ENCODE results near the gene GIGYF2. TPM values are rescaled to one million over a fixed set of nuclear protein-coding genes. Genes with fewer than 3 reads are reported as not detected.

The GIGYF2 gene
- total RNA-seq, 1 experiment from 2014 or later = 40.4 TPM

GRCh38 chr2:232882085-232882484, 185.0 kb downstream of the GIGYF2 start:
- intact Hi-C loops (cut with micrococcal nuclease; ENCODE audit: unreplicated experiment) = no loop called here
- no peaks in the 10 kb centered on the region for H3K27me3 Mint-ChIP-seq (ENCODE audit: insufficient read depth, unreplicated experiment)
- no peak overlapping the region for H3K4me3 ChIP-seq (ENCODE audit: low read depth, low read length)
- H3K27me3 ChIP-seq (replicated peaks; ENCODE audit: control insufficient read depth, insufficient read depth, low read length) = no peaks in the 10 kb centered on the region
- H3K9me3 Mint-ChIP-seq (ENCODE audit: unreplicated experiment) = no peaks in the 10 kb centered on the region
- no peak overlapping the region for H3K27ac Mint-ChIP-seq (ENCODE audit: unreplicated experiment)
- H3K36me3 ChIP-seq (ENCODE audit: control insufficient read depth, insufficient read depth, low read length) = no peaks in the 10 kb centered on the region; the same call in 1 of the 2 replicates
- no peaks in the 10 kb centered on the region for H3K9me3 ChIP-seq
- no peak for DNase-seq
- BruUV-seq (replicated peaks) = no TSS peak
- CTCF ChIA-PET = no interaction called here
- no peaks in the 10 kb centered on the region for H3K4me1 ChIP-seq
- no peaks in the 10 kb centered on the region for H3K4me1 Mint-ChIP-seq (ENCODE audit: low read depth, unreplicated experiment)
- no peak overlapping the region for H3K4me3 Mint-ChIP-seq (ENCODE audit: unreplicated experiment)
- H3K36me3 Mint-ChIP-seq (ENCODE audit: insufficient read depth, unreplicated experiment) = no peaks in the 10 kb centered on the region
- no peak for TF ChIP-seq CTCF (IDR thresholded peaks at IDR 0.05; ENCODE audit: insufficient read depth in 1 of 2, low read depth in 1 of 2, low read length in 1 of 2, severe bottlenecking in 1 of 2, unreplicated experiment in 1 of 2)
- POLR2A ChIA-PET = no interaction called here

- Mint-ChIP-seq H3K36me3 (ENCODE audit: insufficient read depth, unreplicated experiment) (no peaks in the 10 kb centered on the region), H3K27me3 (ENCODE audit: insufficient read depth, unreplicated experiment) (no peaks in the 10 kb centered on the region), H3K27ac (ENCODE audit: unreplicated experiment) (no peak overlapping the region), H3K4me1 (ENCODE audit: low read depth, unreplicated experiment) (no peaks in the 10 kb centered on the region), H3K4me3 (ENCODE audit: unreplicated experiment) (no peak overlapping the region), H3K9me3 (ENCODE audit: unreplicated experiment) (no peaks in the 10 kb centered on the region)
- no peak overlapping the region for H3K4me3 ChIP-seq (ENCODE audit: low read depth, low read length)
- CTCF ChIA-PET = no interaction called here
- no peak for DNase-seq
- no peaks in the 10 kb centered on the region for H3K4me1 ChIP-seq
- intact Hi-C loops (cut with micrococcal nuclease; ENCODE audit: unreplicated experiment) = no loop called here
- no peaks in the 10 kb centered on the region for H3K9me3 ChIP-seq
- POLR2A ChIA-PET = no interaction called here
- H3K36me3 ChIP-seq (ENCODE audit: control insufficient read depth, insufficient read depth, low read length) = no peaks in the 10 kb centered on the region; the same call in 1 of the 2 replicates
- TF ChIP-seq CTCF (IDR thresholded peaks at IDR 0.05; ENCODE audit: insufficient read depth in 1 of 2, low read depth in 1 of 2, low read length in 1 of 2, severe bottlenecking in 1 of 2, unreplicated experiment in 1 of 2) = no peak
- no peaks in the 10 kb centered on the region for H3K27me3 ChIP-seq (replicated peaks; ENCODE audit: control insufficient read depth, insufficient read depth, low read length)
- BruUV-seq (replicated peaks) = no TSS peak
Observed at GRCh38 chr2:232882505-232883115, 185.5 kb downstream of the GIGYF2 start.

GRCh38 chr2:232883116-232883721, 186.1 kb downstream of the GIGYF2 start:
- Histone ChIP-seq H3K27me3 (replicated peaks; ENCODE audit: control insufficient read depth, insufficient read depth, low read length) (no peaks in the 10 kb centered on the region), H3K4me1 (no peaks in the 10 kb centered on the region), H3K36me3 (ENCODE audit: control insufficient read depth, insufficient read depth, low read length) (no peaks in the 10 kb centered on the region; the same call in 1 of the 2 replicates), H3K9me3 (no peaks in the 10 kb centered on the region), H3K4me3 (ENCODE audit: low read depth, low read length) (no peak overlapping the region)
- no peak overlapping the region for H3K4me3 Mint-ChIP-seq (ENCODE audit: unreplicated experiment)
- intact Hi-C loops (cut with micrococcal nuclease; ENCODE audit: unreplicated experiment) = no loop called here
- no peak overlapping the region for H3K27ac Mint-ChIP-seq (ENCODE audit: unreplicated experiment)
- TF ChIP-seq CTCF (IDR thresholded peaks at IDR 0.05; ENCODE audit: insufficient read depth in 1 of 2, low read depth in 1 of 2, low read length in 1 of 2, severe bottlenecking in 1 of 2, unreplicated experiment in 1 of 2) = no peak
- no peak for DNase-seq
- H3K36me3 Mint-ChIP-seq (ENCODE audit: insufficient read depth, unreplicated experiment) = no peaks in the 10 kb centered on the region
- H3K4me1 Mint-ChIP-seq (ENCODE audit: low read depth, unreplicated experiment) = no peaks in the 10 kb centered on the region
- ChIA-PET CTCF (no interaction called here), POLR2A (no interaction called here)
- BruUV-seq (replicated peaks) = no TSS peak
- no peaks in the 10 kb centered on the region for H3K27me3 Mint-ChIP-seq (ENCODE audit: insufficient read depth, unreplicated experiment)
- H3K9me3 Mint-ChIP-seq (ENCODE audit: unreplicated experiment) = no peaks in the 10 kb centered on the region
